Adipocyte (in vitro differentiated cells): ENCODE data around the gene DTWD1.

Experiments used
- DNase-seq: peaks from one replicate; pipeline ENCODE4 v3.0.0-alpha.2; 2015; ENCODE audit warnings: low read depth
- H3K27me3 ChIP-seq: replicated peaks from 2 replicates; pipeline ENCODE4 v1.7.0; 2013; ENCODE audit warnings: mild to moderate bottlenecking, low read length, moderate library complexity; ENCODE audit not compliant: control insufficient read depth, insufficient read depth
- H3K36me3 ChIP-seq: 2 replicates; pipeline ENCODE4 v1.7.0; 2013; ENCODE audit warnings: low read length, mild to moderate bottlenecking, moderate library complexity; ENCODE audit not compliant: control insufficient read depth, insufficient read depth, severe bottlenecking
- H3K4me1 ChIP-seq: 2 replicates; pipeline ENCODE4 v1.7.0; 2013; ENCODE audit warnings: mild to moderate bottlenecking, low read length, moderate library complexity; ENCODE audit not compliant: control insufficient read depth, insufficient read depth
- H3K4me3 ChIP-seq: 2 replicates; pipeline ENCODE4 v1.7.0; 2013; ENCODE audit warnings: mild to moderate bottlenecking, low read length, moderate library complexity
- H3K9ac ChIP-seq: 2 replicates; pipeline ENCODE4 v1.7.0; 2013; ENCODE audit warnings: mild to moderate bottlenecking, low read length, moderate library complexity
- H3K9me3 ChIP-seq: 2 replicates; pipeline ENCODE4 v1.7.0; 2013; ENCODE audit warnings: mild to moderate bottlenecking, low read length, moderate library complexity; ENCODE audit not compliant: control insufficient read depth

The DTWD1 gene

DNA sequence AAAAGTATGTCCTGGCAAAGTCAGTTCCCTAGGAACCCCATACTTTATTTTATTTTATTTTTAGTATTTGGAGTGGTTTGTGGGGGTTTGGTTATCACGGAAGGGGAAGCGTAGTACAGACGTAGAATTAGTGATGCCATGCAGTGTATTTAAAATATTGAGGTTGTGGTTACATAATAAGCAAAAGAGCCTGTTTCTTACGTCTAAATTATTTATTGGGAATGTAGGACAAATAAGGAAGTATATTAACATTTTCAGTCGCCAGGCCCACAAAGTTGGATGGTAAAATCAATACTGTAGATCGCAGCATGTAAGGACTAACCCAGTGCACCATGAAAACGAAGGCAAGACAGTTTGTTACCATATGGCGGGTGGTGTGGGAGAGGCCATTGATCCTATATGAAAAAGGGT is 558 bp downstream of the DTWD1 start:
- Histone ChIP-seq H3K9ac (peak overlapping the region; percentile 99), H3K4me1 (peaks cover 45% of the 10 kb centered on the region), H3K36me3 (peaks cover 18% of the 10 kb centered on the region), H3K27me3 (no peaks in the 10 kb centered on the region), H3K9me3 (peaks cover 14% of the 10 kb centered on the region), H3K4me3 (peak overlapping the region; percentile 91)
- DNase-seq: no peak

- Histone ChIP-seq H3K9ac (peak overlapping the region; percentile 99), H3K27me3 (no peaks in the 10 kb centered on the region), H3K4me1 (peaks cover 49% of the 10 kb centered on the region), H3K36me3 (peaks cover 23% of the 10 kb centered on the region), H3K9me3 (peaks cover 12% of the 10 kb centered on the region), H3K4me3 (peak overlapping the region; percentile 91)
- DNase-seq: peak; percentile 36
Measured at GRCh38 chr15:49621887-49622286, 1.0 kb downstream of the DTWD1 start.

DNA sequence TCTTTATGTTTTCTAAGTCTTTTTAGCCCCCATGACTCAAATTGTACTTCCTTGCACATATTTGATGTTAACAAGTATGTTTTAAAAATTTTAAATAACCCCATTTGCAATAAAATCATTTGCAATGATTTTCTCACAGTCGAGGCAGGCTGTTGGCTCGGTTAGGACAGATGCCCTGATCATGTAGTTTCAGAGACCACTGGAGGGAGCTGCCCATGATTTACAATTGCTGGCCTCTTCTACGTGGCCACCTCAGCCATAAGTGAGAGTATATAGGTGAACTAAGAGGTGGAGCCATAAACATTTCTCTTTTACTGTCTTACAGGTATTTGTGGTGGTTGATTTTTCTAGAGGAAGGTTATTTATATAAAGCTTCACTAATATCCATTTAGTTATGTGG is 1.7 kb downstream of the DTWD1 start:
- Histone ChIP-seq H3K4me3 (peak overlapping the region; percentile 91), H3K9me3 (peaks cover 12% of the 10 kb centered on the region), H3K27me3 (no peaks in the 10 kb centered on the region), H3K4me1 (peaks cover 56% of the 10 kb centered on the region), H3K9ac (peak overlapping the region; percentile 99), H3K36me3 (peaks cover 29% of the 10 kb centered on the region)
- peak; percentile 52 for DNase-seq

DNA sequence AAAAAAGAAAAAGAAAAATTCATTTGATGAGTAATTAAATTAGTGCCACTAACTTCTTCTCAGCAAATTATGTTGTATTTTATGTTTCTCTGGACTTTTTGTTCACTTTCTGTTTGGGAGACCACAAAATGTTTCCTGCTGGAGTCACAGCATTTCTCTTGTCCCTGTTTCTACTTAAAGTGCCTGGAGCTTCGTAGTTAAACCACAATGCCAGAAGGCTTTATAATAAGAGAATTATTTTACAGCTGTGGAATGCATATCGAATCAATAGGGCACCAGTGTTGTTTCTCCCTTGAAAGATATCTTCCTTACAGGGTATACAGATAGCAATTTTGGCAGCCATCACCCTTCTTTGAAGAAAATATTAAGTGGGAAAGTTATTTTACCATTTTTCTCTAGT is 3.2 kb downstream of the DTWD1 start:
- Histone ChIP-seq H3K27me3 (no peaks in the 10 kb centered on the region), H3K9ac (peak overlapping the region; percentile 99), H3K9me3 (peaks cover 12% of the 10 kb centered on the region), H3K4me1 (peaks cover 56% of the 10 kb centered on the region), H3K36me3 (peaks cover 42% of the 10 kb centered on the region), H3K4me3 (peak overlapping the region; percentile 91)
- DNase-seq: peak; percentile 86

- Histone ChIP-seq H3K9me3 (peaks cover 12% of the 10 kb centered on the region), H3K27me3 (no peaks in the 10 kb centered on the region), H3K4me3 (peak overlapping the region; percentile 91), H3K4me1 (peaks cover 42% of the 10 kb centered on the region), H3K36me3 (peaks cover 56% of the 10 kb centered on the region), H3K9ac (no peak overlapping the region)
- DNase-seq: no peak
Measured at GRCh38 chr15:49625460-49626036, 4.7 kb downstream of the DTWD1 start.

- Histone ChIP-seq H3K4me1 (peaks cover 34% of the 10 kb centered on the region), H3K36me3 (peaks cover 73% of the 10 kb centered on the region), H3K27me3 (no peaks in the 10 kb centered on the region), H3K4me3 (no peak overlapping the region), H3K9me3 (peaks cover 12% of the 10 kb centered on the region), H3K9ac (no peak overlapping the region)
- DNase-seq: peak; percentile 58
Measured at GRCh38 chr15:49627407-49627877, 6.6 kb downstream of the DTWD1 start.

- no peak for DNase-seq
- peaks cover 25% of the 10 kb centered on the region for H3K4me1 ChIP-seq
- no peaks in the 10 kb centered on the region for H3K27me3 ChIP-seq
- H3K9me3 ChIP-seq: peaks cover 12% of the 10 kb centered on the region
- peaks cover 79% of the 10 kb centered on the region for H3K36me3 ChIP-seq
- H3K4me3 ChIP-seq: no peak overlapping the region
- no peak overlapping the region for H3K9ac ChIP-seq
Measured at GRCh38 chr15:49628379-49628778, 7.5 kb downstream of the DTWD1 start.

- DNase-seq: no peak
- no peaks in the 10 kb centered on the region for H3K27me3 ChIP-seq
- peaks cover 75% of the 10 kb centered on the region for H3K36me3 ChIP-seq
- no peak overlapping the region for H3K9ac ChIP-seq
- no peaks in the 10 kb centered on the region for H3K9me3 ChIP-seq
- H3K4me3 ChIP-seq: no peak overlapping the region
- H3K4me1 ChIP-seq: no peaks in the 10 kb centered on the region
Measured at GRCh38 chr15:49637857-49638256, 17.0 kb downstream of the DTWD1 start.

DNA sequence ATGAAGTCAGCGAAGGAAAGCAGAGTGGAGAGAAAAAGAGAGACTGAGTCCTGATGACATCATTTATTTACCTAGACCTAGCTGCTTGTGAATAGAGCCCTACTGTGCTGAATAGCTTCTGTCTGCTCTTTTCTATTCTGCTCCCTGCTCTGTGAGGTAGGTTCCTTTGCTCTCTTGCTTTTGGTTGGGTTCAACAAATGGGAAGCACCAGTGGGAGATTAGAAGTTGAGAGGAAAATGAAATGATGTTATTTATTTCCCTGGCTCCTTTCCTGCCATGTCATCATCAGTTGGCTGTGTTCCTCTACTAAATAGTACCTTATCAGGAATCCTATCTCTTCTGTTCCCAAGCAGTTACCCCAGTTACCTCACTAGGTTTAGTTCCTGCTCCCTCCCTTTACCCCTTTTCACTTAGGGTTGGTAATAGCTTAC is 23.5 kb downstream of the DTWD1 start:
- H3K9ac ChIP-seq: no peak overlapping the region
- DNase-seq: peak; percentile 47
- no peak overlapping the region for H3K4me3 ChIP-seq
- H3K9me3 ChIP-seq: no peaks in the 10 kb centered on the region
- no peaks in the 10 kb centered on the region for H3K27me3 ChIP-seq
- peaks cover 49% of the 10 kb centered on the region for H3K36me3 ChIP-seq
- peaks cover 22% of the 10 kb centered on the region for H3K4me1 ChIP-seq

DNA sequence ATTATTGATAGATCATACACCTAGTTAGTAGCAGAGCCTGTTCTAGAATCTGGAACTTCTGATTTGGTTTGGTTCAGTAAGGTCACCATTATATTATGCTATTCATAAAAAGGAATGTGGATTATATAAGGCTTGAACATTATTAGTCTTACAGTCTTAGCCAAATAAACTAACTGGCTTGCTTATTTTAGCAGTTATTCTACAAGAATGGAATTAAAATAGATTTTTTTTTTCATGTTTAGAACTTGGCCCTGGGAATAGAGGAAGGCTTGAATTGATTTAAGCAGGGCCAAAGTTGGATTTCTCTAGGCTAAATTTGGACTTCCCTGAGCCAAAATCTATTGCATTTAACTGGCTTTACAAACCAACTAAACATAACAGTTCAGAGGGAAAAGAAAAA is 24.4 kb downstream of the DTWD1 start:
- Histone ChIP-seq H3K9me3 (no peaks in the 10 kb centered on the region), H3K27me3 (no peaks in the 10 kb centered on the region), H3K4me1 (peaks cover 22% of the 10 kb centered on the region), H3K4me3 (no peak overlapping the region), H3K36me3 (peaks cover 47% of the 10 kb centered on the region), H3K9ac (no peak overlapping the region)
- peak; percentile 25 for DNase-seq

GRCh38 chr15:49645941-49646340 is 25.1 kb downstream of the DTWD1 start:
- no peak overlapping the region for H3K4me3 ChIP-seq
- peaks cover 41% of the 10 kb centered on the region for H3K36me3 ChIP-seq
- H3K4me1 ChIP-seq: peaks cover 22% of the 10 kb centered on the region
- no peak overlapping the region for H3K9ac ChIP-seq
- no peaks in the 10 kb centered on the region for H3K9me3 ChIP-seq
- peak; percentile 42 for DNase-seq
- H3K27me3 ChIP-seq: no peaks in the 10 kb centered on the region

DNA sequence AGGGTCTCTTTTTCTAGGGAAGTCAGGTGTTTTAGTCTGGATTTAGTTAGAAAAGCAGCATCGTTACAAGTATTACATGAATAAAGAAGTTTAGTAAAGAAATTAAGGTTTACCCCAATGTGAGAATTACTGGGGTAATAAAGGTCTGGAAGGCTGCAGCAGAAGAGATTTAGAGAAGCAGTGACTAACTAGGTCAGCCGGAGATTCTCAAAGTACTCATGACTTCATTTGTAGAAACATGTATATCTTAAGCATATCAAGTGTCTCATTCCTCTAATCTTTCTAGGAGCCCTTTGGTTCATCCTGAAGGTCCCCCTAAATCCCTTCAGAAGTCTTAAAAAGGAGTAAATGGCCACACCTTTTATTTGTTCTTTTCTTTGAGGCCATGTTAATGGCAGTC is 26.0 kb downstream of the DTWD1 start:
- Histone ChIP-seq H3K4me3 (no peak overlapping the region), H3K9ac (no peak overlapping the region), H3K36me3 (peaks cover 36% of the 10 kb centered on the region), H3K4me1 (peaks cover 22% of the 10 kb centered on the region), H3K9me3 (no peaks in the 10 kb centered on the region), H3K27me3 (no peaks in the 10 kb centered on the region)
- DNase-seq: no peak
